Left forelimb (tissue), 1 donor: ENCODE data around the gene NPEPL1.
"Not testable (repeated sequence)": the region's sequence is repeated elsewhere in the genome, so short reads cannot be mapped to it uniquely, and the experiment has no call there.

ENCODE experiments used
- DNase-seq: peaks from one replicate; pipeline ENCODE4 v3.0.0-alpha.2; 2018; ENCODE audit warnings: low spot score

Gene NPEPL1

DNA sequence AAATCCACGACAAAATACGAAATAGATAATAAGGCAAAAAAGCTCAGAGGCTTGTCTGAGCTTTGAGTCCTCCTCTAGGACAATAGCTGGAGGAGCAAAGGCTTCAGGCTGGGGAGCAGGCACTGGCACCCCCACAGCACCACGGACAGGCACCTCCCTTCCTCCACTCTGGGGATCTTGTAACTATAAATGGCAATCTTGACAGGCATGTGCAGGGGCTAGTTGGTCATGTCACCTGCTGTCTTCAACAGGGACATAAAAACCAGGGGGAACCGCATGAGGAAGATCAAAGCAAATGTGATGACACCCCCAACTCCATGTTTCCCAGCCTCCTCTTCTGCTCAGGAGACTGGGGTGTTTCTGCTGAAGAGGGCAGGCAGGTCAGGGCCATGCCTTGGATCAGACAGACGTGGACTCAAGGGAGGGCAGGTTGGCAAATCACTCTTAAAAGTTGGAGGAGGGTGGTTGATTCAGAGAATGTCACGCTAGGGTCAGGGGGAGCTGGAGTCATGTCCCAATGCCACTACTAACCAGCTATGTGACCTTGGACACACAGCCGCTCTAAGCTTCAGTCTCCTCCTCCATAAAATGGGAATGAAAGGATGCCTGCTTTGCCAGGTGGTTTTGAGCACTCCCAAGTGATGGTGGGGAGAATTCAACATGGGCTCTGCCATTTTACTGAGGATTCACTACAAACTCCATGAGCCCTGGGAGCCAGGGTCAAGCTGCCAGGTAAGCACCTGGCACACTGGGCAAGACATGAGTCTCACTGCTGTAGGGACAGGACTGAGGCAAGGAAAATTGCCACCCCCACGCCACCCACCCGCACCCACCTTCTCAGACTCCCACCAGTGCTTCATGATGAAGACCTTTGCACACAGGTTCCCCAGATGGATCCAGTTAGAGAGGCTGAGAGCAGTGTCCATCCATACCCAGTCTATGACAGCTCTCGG, 48.0 kb downstream of the NPEPL1 start:
- peak; percentile 46 for DNase-seq

DNA sequence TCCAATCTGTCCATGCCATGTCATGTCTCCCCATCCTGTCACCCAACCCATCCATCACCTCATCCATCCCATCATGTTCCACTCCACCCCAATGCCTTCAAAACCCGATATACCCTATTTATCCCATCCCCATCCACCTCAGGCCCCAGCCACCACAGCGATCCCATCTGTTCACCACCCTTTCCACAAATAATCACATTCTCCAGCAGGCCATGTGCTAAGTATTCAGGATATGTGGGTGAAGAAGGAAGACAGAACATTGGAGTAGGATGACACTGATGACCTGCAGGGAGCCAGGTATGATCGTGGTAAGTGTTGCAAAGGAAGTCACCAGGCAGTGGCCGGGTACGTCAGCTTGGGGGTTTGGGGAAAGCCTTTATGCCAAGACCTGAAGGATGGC, 48.8 kb downstream of the NPEPL1 start:
- no peak for DNase-seq

DNA sequence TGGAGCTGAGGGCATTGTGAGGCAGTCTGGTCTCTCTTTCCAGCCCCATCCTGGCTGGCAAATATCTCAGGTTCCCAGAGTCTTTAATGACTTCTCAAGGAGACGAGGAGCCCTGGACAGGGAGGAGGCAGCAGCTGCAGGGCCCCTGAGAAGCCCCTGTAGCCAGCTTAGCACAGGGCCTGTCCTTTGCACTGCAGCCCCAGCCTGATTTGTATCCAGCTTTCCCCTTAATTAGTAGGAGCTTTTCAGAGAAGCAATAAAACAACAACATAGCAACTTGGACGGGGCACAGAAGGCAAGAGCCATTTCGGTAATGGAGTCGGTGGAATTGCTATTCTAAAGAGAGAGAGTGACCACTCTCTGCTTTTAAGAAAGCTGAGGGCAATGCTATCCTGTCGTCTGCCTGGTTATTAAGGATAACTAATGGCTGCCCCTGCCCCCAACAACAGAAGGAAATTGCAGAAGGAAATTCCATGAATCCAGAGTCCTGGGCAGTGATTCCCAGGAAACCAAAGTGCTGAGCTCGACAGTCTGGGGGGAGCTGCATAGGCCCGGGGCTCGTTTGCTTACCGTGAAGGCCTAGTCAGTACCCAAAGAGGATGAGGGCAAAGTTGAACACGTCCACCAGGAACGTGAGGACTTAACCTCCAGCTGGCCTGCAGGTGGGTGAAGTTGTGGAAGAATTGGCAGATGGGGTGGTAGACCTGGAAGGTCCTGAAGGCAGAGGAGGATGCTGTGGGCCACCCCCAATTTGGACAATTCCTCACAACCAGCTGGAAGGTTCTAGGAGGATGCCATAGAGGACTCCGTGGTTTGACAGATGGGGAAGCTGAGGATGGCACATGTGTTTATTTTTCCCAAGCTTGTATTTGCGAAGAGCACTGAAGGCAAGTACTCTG, 50.3 kb downstream of the NPEPL1 start:
- DNase-seq: peak; percentile 42

GRCh38 chr20:58743929-58744534, 51.4 kb downstream of the NPEPL1 start:
- DNase-seq: no peak

GRCh38 chr20:58744836-58745235, 52.2 kb downstream of the NPEPL1 start:
- DNase-seq: no peak

DNA sequence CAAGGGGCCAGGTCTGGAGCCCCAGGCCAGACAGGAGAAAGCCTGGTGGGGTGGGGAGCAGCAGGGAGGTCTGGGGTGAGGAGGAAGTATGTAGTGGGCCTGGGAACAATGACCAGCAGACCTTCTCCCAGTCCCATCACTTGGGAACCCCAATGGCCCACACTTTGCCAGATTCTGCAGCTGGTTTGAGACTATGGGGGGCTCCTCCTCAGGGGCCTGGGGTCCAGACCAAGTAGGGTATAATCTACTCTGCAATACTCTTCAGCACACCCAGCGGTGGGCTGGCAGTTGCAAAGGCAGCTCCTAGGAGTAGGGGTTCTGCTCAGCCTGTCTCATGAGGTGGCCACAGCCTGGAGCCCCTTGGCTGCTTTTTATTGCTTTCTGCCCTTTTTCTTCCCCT, 52.8 kb downstream of the NPEPL1 start:
- no peak for DNase-seq

DNA sequence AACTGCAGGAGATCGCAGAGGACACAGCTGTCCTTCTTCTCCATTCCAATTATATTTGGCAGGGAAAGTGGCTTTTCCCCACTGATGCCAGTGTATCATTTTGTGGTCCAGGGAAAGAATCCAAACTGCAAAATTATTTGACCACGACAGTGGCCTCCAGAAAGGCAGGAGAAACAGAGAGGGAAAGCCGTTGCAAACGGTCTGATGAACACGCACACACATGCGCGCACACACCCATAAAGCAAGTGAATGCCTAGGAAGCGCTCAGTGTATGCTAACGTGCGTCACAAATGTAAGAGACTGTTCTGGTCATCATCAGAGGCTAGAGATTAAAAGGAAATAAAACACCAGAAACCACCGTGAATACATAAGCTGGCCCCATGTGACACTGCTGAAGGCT, 54.0 kb downstream of the NPEPL1 start:
- DNase-seq: peak; percentile 63

GRCh38 chr20:58747211-58747610, 54.6 kb downstream of the NPEPL1 start:
- peak; percentile 51 for DNase-seq

GRCh38 chr20:58748618-58749017, 56.0 kb downstream of the NPEPL1 start:
- DNase-seq: peak; percentile 23

DNA sequence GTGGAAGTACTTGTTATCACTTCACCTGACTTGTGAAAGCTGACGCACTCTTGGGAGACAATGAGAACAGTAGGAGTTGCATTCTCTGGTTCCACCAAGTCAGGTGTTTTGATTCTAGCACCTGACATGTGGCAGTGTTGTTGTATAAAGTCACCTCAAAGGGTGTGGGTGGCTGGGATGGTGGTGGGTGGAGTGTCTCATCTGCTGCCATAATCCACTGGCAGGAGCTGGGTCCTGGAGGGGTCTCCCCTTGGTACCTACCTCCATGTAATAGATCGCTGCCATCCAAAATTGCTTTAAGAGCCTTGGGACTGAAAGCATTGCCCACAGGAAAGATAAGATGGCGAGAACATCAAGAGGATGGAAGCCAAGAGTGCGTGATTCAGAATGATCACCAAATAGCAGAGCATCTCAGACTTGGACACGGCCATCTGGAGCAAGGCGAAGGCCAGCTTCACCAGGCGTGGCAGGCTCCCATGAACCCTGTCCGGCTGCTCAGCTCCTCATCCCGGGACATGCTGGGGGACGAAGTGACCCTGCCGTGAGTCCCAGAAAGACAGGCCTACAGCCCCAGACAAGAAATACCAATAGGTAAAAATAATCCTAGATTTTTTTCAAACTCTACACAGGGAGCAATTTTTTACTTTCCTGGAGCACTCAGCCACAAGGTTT, 56.6 kb downstream of the NPEPL1 start:
- peak; percentile 57 for DNase-seq

DNA sequence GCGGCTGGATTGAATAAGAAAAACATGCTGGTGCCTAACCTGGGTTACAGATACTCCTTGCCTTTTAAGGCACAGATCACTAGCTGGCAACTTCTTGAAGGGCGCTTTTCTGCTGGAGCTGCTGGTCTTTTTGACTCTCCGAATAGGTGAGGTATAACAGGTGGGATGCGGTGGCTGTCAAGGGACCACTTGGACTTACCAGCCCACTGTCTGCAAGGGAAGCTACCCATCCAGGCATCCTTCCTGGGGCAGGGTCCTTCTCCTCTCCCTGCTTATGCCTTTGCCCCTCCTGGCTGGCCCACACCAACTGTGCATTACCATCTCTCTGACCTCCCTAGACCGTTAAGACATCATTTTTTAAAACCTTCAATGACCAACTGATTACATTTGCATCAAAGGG, 57.4 kb downstream of the NPEPL1 start:
- DNase-seq: peak; percentile 34

GRCh38 chr20:58750706-58751105, 58.1 kb downstream of the NPEPL1 start:
- DNase-seq: not testable (repeated sequence)

- DNase-seq: peak; percentile 55
These were observed 59.4 kb downstream of the NPEPL1 start for GRCh38 chr20:58751979-58752378.

DNA sequence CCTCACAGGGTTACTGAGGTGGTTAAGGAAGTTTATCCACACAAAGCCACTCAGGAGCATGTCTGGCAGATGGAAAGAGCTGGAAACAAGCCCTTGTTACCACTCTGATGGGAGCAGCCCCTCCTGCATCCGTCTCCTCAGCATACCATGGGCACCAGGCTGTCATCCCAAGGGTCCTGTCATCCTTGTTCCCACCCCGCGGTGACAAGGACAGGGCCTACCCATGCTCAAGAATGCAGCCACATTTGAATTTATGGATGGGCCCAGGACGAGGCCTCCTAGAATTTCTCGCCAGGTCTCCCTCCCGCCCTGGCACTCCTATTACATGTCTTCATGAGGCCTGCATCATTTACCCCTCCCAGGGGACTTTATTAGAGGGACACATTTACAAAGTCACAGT, 60.0 kb downstream of the NPEPL1 start:
- DNase-seq: peak; percentile 44

DNA sequence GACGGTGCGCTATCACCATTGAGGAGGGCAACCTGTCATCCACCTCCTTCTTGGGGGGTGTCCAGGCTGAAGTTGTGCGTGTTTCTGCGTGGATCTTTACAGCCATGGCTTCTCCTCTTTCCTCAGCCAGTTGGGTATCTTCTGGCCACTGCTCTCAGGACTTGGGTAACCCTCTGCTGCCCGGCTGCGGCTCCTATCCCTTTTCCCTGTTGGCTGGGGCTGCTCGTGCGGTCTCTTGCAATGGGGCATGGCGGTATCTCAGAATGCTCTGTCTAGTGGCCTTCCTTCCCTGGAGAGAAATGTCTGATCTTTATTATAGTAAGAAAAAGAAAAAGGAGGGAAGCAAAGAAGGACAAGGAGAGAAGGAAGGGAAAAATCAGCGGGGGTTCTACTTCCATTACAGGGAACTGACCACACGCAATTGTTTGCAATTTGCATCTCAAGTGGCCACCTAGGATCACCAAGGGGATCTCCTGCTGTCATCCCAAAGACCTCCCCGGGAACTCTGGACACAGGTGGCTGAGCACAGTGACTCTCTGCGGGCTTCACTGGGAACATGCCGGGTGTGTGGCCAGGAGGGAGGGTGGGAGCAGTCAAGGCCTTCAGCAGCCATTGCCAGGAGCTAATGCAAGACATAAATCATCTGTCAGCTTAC, 60.8 kb downstream of the NPEPL1 start:
- DNase-seq: peak; percentile 44

- DNase-seq: peak; percentile 42
These were observed 61.4 kb downstream of the NPEPL1 start for GRCh38 chr20:58753922-58754551.

DNA sequence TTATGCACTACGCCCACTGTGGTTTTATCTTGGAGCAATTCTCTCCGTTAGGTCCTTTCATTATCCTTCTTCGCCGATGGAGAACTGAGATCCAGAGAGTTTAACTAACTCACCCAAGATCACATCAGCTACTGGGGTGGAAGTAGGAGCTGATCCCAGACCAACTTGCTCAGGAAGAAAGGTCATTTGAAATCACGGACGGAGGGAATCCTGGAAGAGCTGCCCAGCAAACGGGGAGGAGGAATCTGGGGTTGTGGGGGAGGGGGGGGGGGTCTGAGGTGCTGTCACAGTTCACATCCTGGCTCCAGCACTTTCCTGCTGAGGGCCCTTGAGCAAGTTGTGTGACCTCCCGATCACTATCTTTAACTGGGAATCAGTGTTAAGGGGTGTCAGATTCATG, 62.0 kb downstream of the NPEPL1 start:
- DNase-seq: no peak

GRCh38 chr20:58755062-58755697, 62.6 kb downstream of the NPEPL1 start:
- peak; percentile 31 for DNase-seq

DNA sequence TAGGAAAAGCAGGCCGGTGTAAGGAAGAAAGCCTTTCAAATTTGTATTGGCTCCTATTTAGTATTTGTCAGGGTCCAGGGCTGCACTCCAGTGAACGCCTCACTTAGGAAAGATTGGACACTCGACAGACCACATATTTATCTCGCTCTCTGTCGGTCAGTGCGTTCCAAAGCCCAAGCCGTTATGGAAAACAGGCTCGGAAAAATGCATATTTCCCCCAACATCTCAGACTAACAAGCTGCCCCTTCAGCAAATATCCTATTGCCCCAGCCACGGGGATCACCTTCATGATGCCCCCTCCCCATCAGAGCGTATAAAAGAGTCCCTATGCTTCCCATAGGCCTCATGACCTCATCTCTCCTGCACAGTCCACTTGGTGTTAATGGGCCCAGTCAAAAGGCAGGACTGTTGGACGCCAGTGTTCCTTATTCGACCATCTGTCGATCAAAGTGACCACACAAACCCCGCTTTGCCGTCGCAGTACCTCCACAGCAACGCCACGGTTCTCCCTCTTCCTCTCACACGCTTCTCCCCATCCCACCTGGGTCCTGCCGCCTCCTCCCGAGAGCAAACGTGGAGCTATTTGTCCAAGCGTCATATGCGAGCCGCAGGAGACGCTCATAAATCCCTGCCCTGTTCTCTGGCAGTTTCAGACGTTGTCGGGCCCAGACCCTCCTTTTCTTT, 63.3 kb downstream of the NPEPL1 start:
- DNase-seq: peak; percentile 75

GRCh38 chr20:58756450-58756775, 63.8 kb downstream of the NPEPL1 start:
- no peak for DNase-seq
